ENCODE results near the gene SYNPO2. TPM values are rescaled to one million over a fixed set of nuclear protein-coding genes. Genes with fewer than 3 reads are reported as not detected.

Gene SYNPO2
- total RNA-seq, 2 donors from 2014 or later, result 0.17 to 0.36 TPM

DNA sequence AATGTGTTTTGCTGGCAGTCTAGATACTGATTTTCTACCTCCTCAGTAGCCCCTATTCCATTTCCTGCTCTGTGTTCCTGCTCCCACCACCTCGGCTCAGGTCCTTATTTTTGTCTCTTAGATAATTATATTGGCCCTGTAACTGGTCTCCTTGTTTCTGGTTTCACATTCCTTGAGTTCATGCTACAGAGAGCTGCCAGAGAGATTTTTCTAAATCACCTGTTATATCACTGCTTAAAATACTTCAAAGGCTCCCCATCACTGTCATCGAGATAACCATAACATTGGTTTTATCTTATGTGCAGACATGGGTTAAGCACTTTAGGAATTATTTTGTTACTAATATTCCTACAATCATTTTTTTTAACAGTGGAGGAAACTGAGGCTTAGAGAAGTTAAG lies 9.6 kb downstream of the SYNPO2 start:
- Mint-ChIP-seq H3K4me1 (ENCODE audit: low read depth in 2 of 2) (no peaks in the 10 kb centered on the region), H3K9me3 (no peaks in the 10 kb centered on the region), H3K4me3 (no peak overlapping the region), H3K36me3 (no peaks in the 10 kb centered on the region), H3K27me3 (peaks cover 19 to 22% of the 10 kb centered on the region in 2 donors), H3K27ac (no peak overlapping the region)
- no peak for ATAC-seq
- DNase-seq (ENCODE audit: low spot score), result no peak

GRCh38 chr4:118898684-118899138 lies 10.1 kb downstream of the SYNPO2 start:
- Mint-ChIP-seq H3K4me3 (no peak overlapping the region), H3K9me3 (no peaks in the 10 kb centered on the region), H3K36me3 (no peaks in the 10 kb centered on the region), H3K27ac (no peak overlapping the region), H3K4me1 (ENCODE audit: low read depth in 2 of 2) (no peaks in the 10 kb centered on the region), H3K27me3 (peaks cover 19 to 22% of the 10 kb centered on the region in 2 donors)
- no peak for ATAC-seq
- DNase-seq (ENCODE audit: low spot score), result no peak

GRCh38 chr4:118904418-118904817 lies 15.8 kb downstream of the SYNPO2 start:
- ATAC-seq (no peak), DNase-seq (ENCODE audit: low spot score) (no peak)
- H3K4me1 Mint-ChIP-seq (ENCODE audit: low read depth in 2 of 2), result peaks cover 0 to 8% of the 10 kb centered on the region in 2 donors
- peaks cover 11% of the 10 kb centered on the region in 2 donors for H3K27me3 Mint-ChIP-seq
- no peaks in the 10 kb centered on the region for H3K9me3 Mint-ChIP-seq
- no peak overlapping the region for H3K4me3 Mint-ChIP-seq
- H3K27ac Mint-ChIP-seq, result no peak overlapping the region
- no peaks in the 10 kb centered on the region for H3K36me3 Mint-ChIP-seq

- Mint-ChIP-seq H3K27me3 (peaks cover 13 to 15% of the 10 kb centered on the region in 2 donors), H3K9me3 (no peaks in the 10 kb centered on the region), H3K36me3 (no peaks in the 10 kb centered on the region), H3K27ac (no peak overlapping the region), H3K4me1 (ENCODE audit: low read depth in 2 of 2) (peaks cover 0 to 8% of the 10 kb centered on the region in 2 donors), H3K4me3 (no peak overlapping the region)
- no peak for DNase-seq (ENCODE audit: low spot score)
- peak in 1 of 2 donors; percentile 54 for ATAC-seq
Measured at GRCh38 chr4:118904935-118905334, 16.3 kb downstream of the SYNPO2 start.

DNA sequence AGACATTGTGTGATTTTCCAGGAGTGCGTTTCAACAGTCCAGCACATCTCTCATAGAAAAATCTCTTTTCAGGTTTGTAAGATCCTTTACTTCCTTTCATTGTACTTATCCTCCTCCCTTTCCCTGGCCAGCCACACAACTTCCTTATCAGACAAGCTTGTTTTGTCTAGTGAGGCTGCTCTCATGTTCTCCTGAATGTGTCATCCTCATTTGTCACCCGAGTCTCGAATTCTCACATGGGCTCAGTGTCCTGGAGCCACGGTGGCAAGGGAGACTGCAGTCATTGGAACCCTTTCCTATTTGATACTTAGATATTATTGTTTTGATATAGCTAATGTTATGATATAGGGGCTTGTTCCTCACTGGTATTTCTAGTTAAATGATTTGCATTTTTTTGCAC lies 16.9 kb downstream of the SYNPO2 start:
- Mint-ChIP-seq H3K4me1 (ENCODE audit: low read depth in 2 of 2) (peaks cover 0 to 8% of the 10 kb centered on the region in 2 donors), H3K4me3 (no peak overlapping the region), H3K27ac (no peak overlapping the region), H3K36me3 (no peaks in the 10 kb centered on the region), H3K27me3 (peaks cover 13 to 21% of the 10 kb centered on the region in 2 donors), H3K9me3 (no peaks in the 10 kb centered on the region)
- DNase-seq (ENCODE audit: low spot score), result no peak
- no peak for ATAC-seq

- Mint-ChIP-seq H3K27ac (no peak overlapping the region), H3K4me3 (no peak overlapping the region), H3K27me3 (peaks cover 17 to 35% of the 10 kb centered on the region in 2 donors), H3K9me3 (no peaks in the 10 kb centered on the region), H3K36me3 (no peaks in the 10 kb centered on the region), H3K4me1 (ENCODE audit: low read depth in 2 of 2) (peaks cover 0 to 8% of the 10 kb centered on the region in 2 donors)
- ATAC-seq (no peak), DNase-seq (ENCODE audit: low spot score) (no peak)
Measured at GRCh38 chr4:118909173-118909956, 20.7 kb downstream of the SYNPO2 start.

DNA sequence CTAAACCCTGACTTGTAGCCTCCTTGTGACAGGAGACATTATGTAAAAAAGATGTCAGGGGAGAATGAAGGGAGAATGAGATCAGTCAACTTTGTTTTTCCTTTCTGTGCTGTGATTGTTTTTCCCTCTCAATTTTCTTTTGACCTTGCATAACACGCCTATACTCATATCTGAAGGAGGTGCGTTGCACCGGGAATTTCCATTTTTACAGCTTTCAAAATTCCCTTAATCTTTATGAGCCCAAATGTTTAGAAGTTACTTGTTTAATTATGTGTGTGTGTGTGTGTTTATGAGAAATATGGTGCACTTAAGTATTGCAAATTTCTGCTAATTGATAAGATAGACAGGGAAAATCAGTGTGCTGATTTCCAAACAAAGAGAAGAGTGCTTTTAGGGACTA lies 21.6 kb downstream of the SYNPO2 start:
- Mint-ChIP-seq H3K27ac (no peak overlapping the region), H3K36me3 (no peaks in the 10 kb centered on the region), H3K4me3 (no peak overlapping the region), H3K9me3 (no peaks in the 10 kb centered on the region), H3K27me3 (peaks cover 17 to 36% of the 10 kb centered on the region in 2 donors), H3K4me1 (ENCODE audit: low read depth in 2 of 2) (peaks cover 0 to 6% of the 10 kb centered on the region in 2 donors)
- DNase-seq (ENCODE audit: low spot score), result no peak
- ATAC-seq, result no peak

DNA sequence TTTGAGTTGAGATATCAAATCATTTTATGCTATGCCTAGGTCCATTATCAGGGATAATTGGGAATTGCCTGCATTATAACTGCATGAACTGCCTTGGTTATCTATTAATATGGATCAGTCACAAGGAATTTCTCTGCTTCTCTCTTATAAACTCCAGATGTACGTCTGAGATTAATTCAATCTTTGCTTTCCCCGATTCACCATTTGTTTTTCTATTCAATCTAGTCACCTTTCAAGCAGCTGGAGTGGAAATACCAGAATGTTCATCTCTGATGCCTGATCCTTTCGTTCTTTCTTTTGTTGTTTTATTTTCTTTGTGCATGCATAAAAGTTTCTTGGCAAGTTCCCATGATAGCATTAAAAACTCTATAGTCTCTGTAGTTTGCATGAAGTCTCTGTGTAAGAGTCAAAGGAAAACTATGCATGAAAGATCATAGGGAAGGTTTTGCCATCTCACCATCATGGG lies 22.6 kb downstream of the SYNPO2 start:
- Mint-ChIP-seq H3K4me1 (ENCODE audit: low read depth in 2 of 2) (no peaks in the 10 kb centered on the region), H3K27me3 (peaks cover 15 to 29% of the 10 kb centered on the region in 2 donors), H3K27ac (no peak overlapping the region), H3K4me3 (no peak overlapping the region), H3K36me3 (no peaks in the 10 kb centered on the region), H3K9me3 (no peaks in the 10 kb centered on the region)
- DNase-seq (ENCODE audit: low spot score) (no peak), ATAC-seq (no peak)

GRCh38 chr4:118915468-118915867 lies 26.8 kb downstream of the SYNPO2 start:
- no peaks in the 10 kb centered on the region for H3K9me3 Mint-ChIP-seq
- H3K4me3 Mint-ChIP-seq, result no peak overlapping the region
- no peaks in the 10 kb centered on the region for H3K4me1 Mint-ChIP-seq (ENCODE audit: low read depth in 2 of 2)
- no peak for DNase-seq (ENCODE audit: low spot score)
- peaks cover 17 to 34% of the 10 kb centered on the region in 2 donors for H3K27me3 Mint-ChIP-seq
- no peak overlapping the region for H3K27ac Mint-ChIP-seq
- ATAC-seq, result no peak
- H3K36me3 Mint-ChIP-seq, result no peaks in the 10 kb centered on the region

DNA sequence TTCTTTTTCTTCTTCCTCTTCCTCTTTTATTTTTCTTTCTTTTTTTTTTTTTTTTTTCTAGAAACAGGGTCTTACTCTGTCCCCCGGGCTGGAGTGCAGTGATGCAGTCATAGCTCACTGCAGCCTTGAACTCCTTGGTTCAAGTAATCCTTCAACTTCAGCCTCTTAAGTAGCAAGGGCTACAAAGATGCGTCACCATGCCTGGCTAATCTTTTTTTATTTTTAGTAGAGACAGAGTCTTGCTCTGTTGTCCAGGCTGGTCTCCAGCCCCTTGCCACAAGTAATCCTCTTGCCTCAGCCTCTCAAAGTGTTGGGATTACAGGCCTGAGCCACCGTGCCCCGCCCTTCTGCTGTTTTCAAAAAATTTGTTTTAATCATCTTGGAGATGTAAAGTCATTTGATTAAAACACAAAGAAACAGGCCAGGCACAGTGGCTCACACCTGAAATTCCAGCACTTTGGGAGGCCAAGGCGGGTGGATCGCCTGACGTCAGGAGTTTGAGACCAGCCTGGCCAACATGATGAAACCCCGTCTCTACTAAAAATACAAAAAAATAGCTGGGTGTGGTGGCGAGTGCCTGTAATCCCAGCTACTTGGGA lies 28.1 kb downstream of the SYNPO2 start:
- Mint-ChIP-seq H3K4me1 (ENCODE audit: low read depth in 2 of 2) (no peaks in the 10 kb centered on the region), H3K9me3 (no peaks in the 10 kb centered on the region), H3K36me3 (no peaks in the 10 kb centered on the region), H3K27me3 (peaks cover 17 to 37% of the 10 kb centered on the region in 2 donors), H3K27ac (no peak overlapping the region), H3K4me3 (no peak overlapping the region)
- DNase-seq (ENCODE audit: low spot score) (no peak), ATAC-seq (no peak)

DNA sequence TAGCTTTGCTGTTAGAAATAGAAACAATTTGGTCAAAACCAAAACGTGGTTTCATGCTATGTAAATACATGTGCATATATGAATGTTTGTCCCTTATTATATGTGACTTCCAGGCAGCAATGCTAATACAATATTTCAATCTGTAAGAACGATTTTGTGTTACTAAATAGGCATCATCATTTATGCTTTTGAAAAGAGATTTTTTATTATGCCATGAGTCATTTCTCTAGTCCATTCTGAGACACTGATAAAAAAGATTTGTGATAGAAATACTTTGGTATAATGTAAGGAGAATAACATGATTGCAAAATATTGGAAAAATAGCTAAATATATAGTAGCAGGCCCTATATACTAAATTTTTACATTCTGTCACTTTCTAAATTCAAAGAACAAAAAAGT lies 28.9 kb downstream of the SYNPO2 start:
- H3K27me3 Mint-ChIP-seq, result peaks cover 18 to 41% of the 10 kb centered on the region in 2 donors
- H3K27ac Mint-ChIP-seq, result no peak overlapping the region
- ATAC-seq (no peak), DNase-seq (ENCODE audit: low spot score) (no peak)
- no peak overlapping the region for H3K4me3 Mint-ChIP-seq
- no peaks in the 10 kb centered on the region for H3K36me3 Mint-ChIP-seq
- no peaks in the 10 kb centered on the region for H3K9me3 Mint-ChIP-seq
- H3K4me1 Mint-ChIP-seq (ENCODE audit: low read depth in 2 of 2), result no peaks in the 10 kb centered on the region

GRCh38 chr4:118918388-118918787 lies 29.7 kb downstream of the SYNPO2 start:
- H3K4me3 Mint-ChIP-seq, result no peak overlapping the region
- ATAC-seq (no peak), DNase-seq (ENCODE audit: low spot score) (no peak)
- H3K36me3 Mint-ChIP-seq, result no peaks in the 10 kb centered on the region
- H3K4me1 Mint-ChIP-seq (ENCODE audit: low read depth in 2 of 2), result no peaks in the 10 kb centered on the region
- H3K9me3 Mint-ChIP-seq, result no peaks in the 10 kb centered on the region
- H3K27ac Mint-ChIP-seq, result no peak overlapping the region
- peaks cover 18 to 36% of the 10 kb centered on the region in 2 donors for H3K27me3 Mint-ChIP-seq

DNA sequence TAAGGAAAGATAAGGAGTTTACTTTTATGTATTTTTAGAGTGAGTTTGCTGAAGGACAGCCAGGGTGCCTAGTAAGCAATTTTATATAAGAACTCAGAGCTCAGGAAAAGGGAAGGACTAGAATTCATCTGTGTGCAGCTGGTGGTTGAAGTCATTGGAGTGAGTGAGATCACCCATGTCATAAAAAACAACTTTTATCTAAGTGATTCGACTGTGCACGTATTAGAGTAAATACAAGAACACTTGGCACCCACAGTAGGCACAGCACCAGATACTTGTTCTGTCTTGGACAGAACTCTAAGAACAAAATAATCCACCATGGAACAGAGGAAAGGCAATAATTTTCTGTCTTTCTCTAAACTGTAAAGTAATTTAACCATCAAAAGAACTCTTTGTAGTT lies 31.6 kb downstream of the SYNPO2 start:
- Mint-ChIP-seq H3K4me3 (no peak overlapping the region), H3K27ac (no peak overlapping the region), H3K36me3 (no peaks in the 10 kb centered on the region)

GRCh38 chr4:118921786-118922185 lies 33.1 kb downstream of the SYNPO2 start:
- ATAC-seq (no peak), DNase-seq (ENCODE audit: low spot score) (no peak)
- Mint-ChIP-seq H3K4me1 (ENCODE audit: low read depth in 2 of 2) (no peaks in the 10 kb centered on the region), H3K9me3 (no peaks in the 10 kb centered on the region), H3K4me3 (no peak overlapping the region), H3K27ac (no peak overlapping the region), H3K36me3 (no peaks in the 10 kb centered on the region), H3K27me3 (peaks cover 20 to 22% of the 10 kb centered on the region in 2 donors)

More for the DNA sequence above, 31.6 kb downstream of the SYNPO2 start:
- Mint-ChIP-seq H3K9me3 (no peaks in the 10 kb centered on the region), H3K27me3 (peaks cover 18 to 22% of the 10 kb centered on the region in 2 donors), H3K4me1 (ENCODE audit: low read depth in 2 of 2) (no peaks in the 10 kb centered on the region)
- DNase-seq (ENCODE audit: low spot score) (no peak), ATAC-seq (no peak)
